ENCODE results near the gene GATA5. TPM values are rescaled to one million over a fixed set of nuclear protein-coding genes. Genes with fewer than 3 reads are reported as not detected.

The GATA5 gene
- total and polyA plus RNA-seq, 4 experiments from 2014 or later, result not detected

- CTCF ChIA-PET (ENCODE audit: partially characterized antibody), result interaction anchor here (1.3 kb wide), 1 partner anchor 18 kb away, joined by 3 read pairs; no protein-coding TSS in a partner anchor
- no peaks in the 10 kb centered on the region for H3K9me3 ChIP-seq (ENCODE audit: control insufficient read depth in 1 of 2, low read length in 2 of 2)
- H3K36me3 ChIP-seq (ENCODE audit: insufficient read depth, low read length), result no peaks in the 10 kb centered on the region
- H3K4me1 ChIP-seq (ENCODE audit: insufficient read depth, low read length), result no peaks in the 10 kb centered on the region
- no peaks in the 10 kb centered on the region for H3K9me3 Mint-ChIP-seq
- intact Hi-C loops (cut with micrococcal nuclease), result no loop called here
- H3K36me3 Mint-ChIP-seq, result no peaks in the 10 kb centered on the region
- no peaks in the 10 kb centered on the region for H3K27me3 ChIP-seq (ENCODE audit: insufficient read depth, low read length)
- POLR2A ChIA-PET (ENCODE audit: partially characterized antibody), result no interaction called here
- H3K27ac ChIP-seq (ENCODE audit: low read depth, low read length), result no peak overlapping the region
- peaks cover 7 to 20% of the 10 kb centered on the region in 2 donors for H3K27me3 Mint-ChIP-seq
- no peak overlapping the region for H3K27ac Mint-ChIP-seq
- H3K4me1 Mint-ChIP-seq, result no peaks in the 10 kb centered on the region
- H3K4me3 ChIP-seq (ENCODE audit: low read length in 2 of 2), result no peak overlapping the region
- H3K4me3 Mint-ChIP-seq, result no peak overlapping the region
- no peak for DNase-seq
Observed at GRCh38 chr20:62517901-62518610, 42.3 kb upstream of the GATA5 start.

- Mint-ChIP-seq H3K27ac (no peak overlapping the region), H3K4me1 (no peaks in the 10 kb centered on the region), H3K4me3 (no peak overlapping the region), H3K36me3 (no peaks in the 10 kb centered on the region), H3K9me3 (no peaks in the 10 kb centered on the region), H3K27me3 (peaks cover 7 to 20% of the 10 kb centered on the region in 2 donors)
- intact Hi-C loops (cut with micrococcal nuclease), result no loop called here
- DNase-seq, result no peak
- no peak overlapping the region for H3K27ac ChIP-seq (ENCODE audit: low read depth, low read length)
- no peaks in the 10 kb centered on the region for H3K36me3 ChIP-seq (ENCODE audit: insufficient read depth, low read length)
- H3K4me1 ChIP-seq (ENCODE audit: insufficient read depth, low read length), result no peaks in the 10 kb centered on the region
- H3K4me3 ChIP-seq (ENCODE audit: low read length in 2 of 2), result no peak overlapping the region
- CTCF ChIA-PET (ENCODE audit: partially characterized antibody), result interaction anchor here (1.3 kb wide), 1 partner anchor 17 kb away, joined by 3 read pairs; no protein-coding TSS in a partner anchor
- H3K9me3 ChIP-seq (ENCODE audit: control insufficient read depth in 1 of 2, low read length in 2 of 2), result no peaks in the 10 kb centered on the region
- H3K27me3 ChIP-seq (ENCODE audit: insufficient read depth, low read length), result no peaks in the 10 kb centered on the region
- POLR2A ChIA-PET (ENCODE audit: partially characterized antibody), result no interaction called here
Observed at GRCh38 chr20:62517168-62517567, 41.4 kb upstream of the GATA5 start.

- POLR2A ChIA-PET (ENCODE audit: partially characterized antibody), result no interaction called here
- CTCF ChIA-PET (ENCODE audit: partially characterized antibody), result no interaction called here
Observed at GRCh38 chr20:62516338-62516737, 40.5 kb upstream of the GATA5 start.

GRCh38 chr20:62515826-62516225 is 40.0 kb upstream of the GATA5 start:
- intact Hi-C loops (cut with micrococcal nuclease), result no loop called here
- H3K36me3 ChIP-seq (ENCODE audit: insufficient read depth, low read length), result no peaks in the 10 kb centered on the region
- no peaks in the 10 kb centered on the region for H3K9me3 ChIP-seq (ENCODE audit: control insufficient read depth in 1 of 2, low read length in 2 of 2)
- ChIA-PET POLR2A (ENCODE audit: partially characterized antibody) (no interaction called here), CTCF (ENCODE audit: partially characterized antibody) (no interaction called here)
- no peak overlapping the region for H3K27ac Mint-ChIP-seq
- no peak overlapping the region for H3K4me3 Mint-ChIP-seq
- H3K27ac ChIP-seq (ENCODE audit: low read depth, low read length), result no peak overlapping the region
- no peaks in the 10 kb centered on the region for H3K36me3 Mint-ChIP-seq
- no peaks in the 10 kb centered on the region for H3K9me3 Mint-ChIP-seq
- H3K27me3 ChIP-seq (ENCODE audit: insufficient read depth, low read length), result no peaks in the 10 kb centered on the region
- DNase-seq, result no peak
- no peak overlapping the region for H3K4me3 ChIP-seq (ENCODE audit: low read length in 2 of 2)
- peaks cover 5 to 13% of the 10 kb centered on the region in 2 donors for H3K27me3 Mint-ChIP-seq
- no peaks in the 10 kb centered on the region for H3K4me1 Mint-ChIP-seq
- no peaks in the 10 kb centered on the region for H3K4me1 ChIP-seq (ENCODE audit: insufficient read depth, low read length)

More at GRCh38 chr20:62516338-62516737, 40.5 kb upstream of the GATA5 start:
- no peaks in the 10 kb centered on the region for H3K9me3 Mint-ChIP-seq
- H3K27me3 Mint-ChIP-seq, result peaks cover 5 to 17% of the 10 kb centered on the region in 2 donors
- H3K36me3 Mint-ChIP-seq, result no peaks in the 10 kb centered on the region
- H3K4me3 Mint-ChIP-seq, result no peak overlapping the region
- no peak overlapping the region for H3K27ac ChIP-seq (ENCODE audit: low read depth, low read length)
- no peaks in the 10 kb centered on the region for H3K4me1 Mint-ChIP-seq
- H3K4me3 ChIP-seq (ENCODE audit: low read length in 2 of 2), result no peak overlapping the region
- no peaks in the 10 kb centered on the region for H3K4me1 ChIP-seq (ENCODE audit: insufficient read depth, low read length)
- H3K9me3 ChIP-seq (ENCODE audit: control insufficient read depth in 1 of 2, low read length in 2 of 2), result no peaks in the 10 kb centered on the region
- H3K27me3 ChIP-seq (ENCODE audit: insufficient read depth, low read length), result no peaks in the 10 kb centered on the region
- DNase-seq, result no peak
- H3K36me3 ChIP-seq (ENCODE audit: insufficient read depth, low read length), result no peaks in the 10 kb centered on the region
- H3K27ac Mint-ChIP-seq, result no peak overlapping the region
- intact Hi-C loops (cut with micrococcal nuclease), result no loop called here

DNA sequence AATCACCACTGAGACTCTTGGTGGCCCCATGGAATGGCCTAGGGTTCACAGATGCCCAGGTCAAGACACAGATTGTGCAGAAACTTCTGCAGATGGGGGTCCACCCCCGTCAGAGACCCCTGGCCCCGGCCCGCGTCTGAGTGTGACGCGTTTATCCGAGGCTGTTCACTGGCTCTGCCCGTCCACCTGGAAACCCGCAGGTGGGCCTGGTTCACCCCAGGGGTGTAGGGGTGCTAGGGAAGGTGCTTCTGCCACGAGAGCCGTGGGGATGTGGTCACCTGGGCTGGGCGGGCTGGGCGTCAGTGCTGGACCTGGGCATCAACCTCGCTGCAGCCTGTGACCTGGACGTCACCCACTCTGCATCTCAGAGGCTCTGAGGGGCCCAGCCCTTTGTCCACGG is 39.5 kb upstream of the GATA5 start:
- intact Hi-C loops (cut with micrococcal nuclease), result no loop called here
- Mint-ChIP-seq H3K27ac (no peak overlapping the region), H3K9me3 (no peaks in the 10 kb centered on the region), H3K4me3 (no peak overlapping the region), H3K27me3 (peaks cover 5 to 13% of the 10 kb centered on the region in 2 donors), H3K36me3 (no peaks in the 10 kb centered on the region), H3K4me1 (no peaks in the 10 kb centered on the region)
- no peaks in the 10 kb centered on the region for H3K9me3 ChIP-seq (ENCODE audit: control insufficient read depth in 1 of 2, low read length in 2 of 2)
- H3K4me3 ChIP-seq (ENCODE audit: low read length in 2 of 2), result no peak overlapping the region
- H3K36me3 ChIP-seq (ENCODE audit: insufficient read depth, low read length), result no peaks in the 10 kb centered on the region
- POLR2A ChIA-PET (ENCODE audit: partially characterized antibody), result no interaction called here
- no peaks in the 10 kb centered on the region for H3K27me3 ChIP-seq (ENCODE audit: insufficient read depth, low read length)
- CTCF ChIA-PET (ENCODE audit: partially characterized antibody), result no interaction called here
- no peak for DNase-seq
- H3K27ac ChIP-seq (ENCODE audit: low read depth, low read length), result no peak overlapping the region
- no peaks in the 10 kb centered on the region for H3K4me1 ChIP-seq (ENCODE audit: insufficient read depth, low read length)

- no peaks in the 10 kb centered on the region for H3K27me3 ChIP-seq (ENCODE audit: insufficient read depth, low read length)
- CTCF ChIA-PET (ENCODE audit: partially characterized antibody), result no interaction called here
- H3K36me3 ChIP-seq (ENCODE audit: insufficient read depth, low read length), result no peaks in the 10 kb centered on the region
- H3K36me3 Mint-ChIP-seq, result no peaks in the 10 kb centered on the region
- H3K9me3 Mint-ChIP-seq, result no peaks in the 10 kb centered on the region
- H3K4me1 ChIP-seq (ENCODE audit: insufficient read depth, low read length), result no peaks in the 10 kb centered on the region
- POLR2A ChIA-PET (ENCODE audit: partially characterized antibody), result no interaction called here
- no peak for DNase-seq
- H3K27ac ChIP-seq (ENCODE audit: low read depth, low read length), result no peak overlapping the region
- H3K9me3 ChIP-seq (ENCODE audit: control insufficient read depth in 1 of 2, low read length in 2 of 2), result no peaks in the 10 kb centered on the region
- no peaks in the 10 kb centered on the region for H3K4me1 Mint-ChIP-seq
- no peak overlapping the region for H3K4me3 Mint-ChIP-seq
- intact Hi-C loops (cut with micrococcal nuclease), result no loop called here
- no peak overlapping the region for H3K4me3 ChIP-seq (ENCODE audit: low read length in 2 of 2)
- peaks cover 5 to 13% of the 10 kb centered on the region in 2 donors for H3K27me3 Mint-ChIP-seq
- no peak overlapping the region for H3K27ac Mint-ChIP-seq
Observed at GRCh38 chr20:62513991-62514390, 38.2 kb upstream of the GATA5 start.

DNA sequence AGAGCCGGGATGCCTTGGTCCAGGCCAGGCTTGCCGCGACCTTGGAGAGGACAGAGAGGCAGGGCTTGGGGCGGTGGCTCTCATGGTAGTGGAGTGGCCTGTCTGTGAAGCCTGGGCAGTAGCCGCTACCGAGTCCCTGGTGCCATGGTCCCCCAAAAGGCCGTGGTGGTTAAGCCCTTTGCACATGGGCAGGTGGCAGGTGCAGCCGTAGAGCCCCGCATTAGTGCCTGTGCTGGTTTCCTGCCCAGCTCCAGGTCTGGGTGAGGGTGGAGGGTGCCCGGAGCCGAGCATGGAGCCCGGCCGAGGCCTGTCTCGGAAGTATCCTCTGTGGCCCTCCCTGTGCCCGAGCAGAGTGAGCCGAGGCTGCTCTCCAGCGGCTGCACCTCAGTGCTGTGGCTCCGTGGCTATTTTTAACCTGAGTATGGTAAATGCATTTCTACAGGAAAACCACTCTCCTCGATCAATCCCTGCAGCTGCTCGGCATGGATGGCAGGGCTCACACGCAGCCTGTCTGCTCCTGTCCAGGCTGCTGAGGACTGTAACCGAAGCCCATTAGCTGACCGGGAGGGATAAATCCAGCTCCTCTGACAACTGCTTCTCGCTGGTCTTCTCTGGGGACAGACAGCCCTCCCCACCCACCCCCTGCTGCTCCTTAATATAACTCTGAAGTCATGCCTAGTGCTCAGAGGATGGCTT is 36.3 kb upstream of the GATA5 start:
- H3K4me1 Mint-ChIP-seq, result no peaks in the 10 kb centered on the region
- DNase-seq, result no peak
- H3K4me3 Mint-ChIP-seq, result no peak overlapping the region
- Histone ChIP-seq H3K27ac (ENCODE audit: low read depth, low read length) (no peak overlapping the region), H3K36me3 (ENCODE audit: insufficient read depth, low read length) (no peaks in the 10 kb centered on the region), H3K4me1 (ENCODE audit: insufficient read depth, low read length) (no peaks in the 10 kb centered on the region), H3K9me3 (ENCODE audit: control insufficient read depth in 1 of 2, low read length in 2 of 2) (no peaks in the 10 kb centered on the region), H3K4me3 (ENCODE audit: low read length in 2 of 2) (no peak overlapping the region), H3K27me3 (ENCODE audit: insufficient read depth, low read length) (no peaks in the 10 kb centered on the region)
- H3K27me3 Mint-ChIP-seq, result peaks cover 5 to 8% of the 10 kb centered on the region in 2 donors
- H3K27ac Mint-ChIP-seq, result no peak overlapping the region
- intact Hi-C loops (cut with micrococcal nuclease), result no loop called here
- H3K9me3 Mint-ChIP-seq, result no peaks in the 10 kb centered on the region
- CTCF ChIA-PET (ENCODE audit: partially characterized antibody), result no interaction called here
- H3K36me3 Mint-ChIP-seq, result no peaks in the 10 kb centered on the region
- POLR2A ChIA-PET (ENCODE audit: partially characterized antibody), result no interaction called here
